ENCODE results near the gene FIGNL2.
"Not testable (repeated sequence)": the region's sequence is repeated elsewhere in the genome, so short reads cannot be mapped to it uniquely, and the experiment has no call there.

Gene FIGNL2

DNA sequence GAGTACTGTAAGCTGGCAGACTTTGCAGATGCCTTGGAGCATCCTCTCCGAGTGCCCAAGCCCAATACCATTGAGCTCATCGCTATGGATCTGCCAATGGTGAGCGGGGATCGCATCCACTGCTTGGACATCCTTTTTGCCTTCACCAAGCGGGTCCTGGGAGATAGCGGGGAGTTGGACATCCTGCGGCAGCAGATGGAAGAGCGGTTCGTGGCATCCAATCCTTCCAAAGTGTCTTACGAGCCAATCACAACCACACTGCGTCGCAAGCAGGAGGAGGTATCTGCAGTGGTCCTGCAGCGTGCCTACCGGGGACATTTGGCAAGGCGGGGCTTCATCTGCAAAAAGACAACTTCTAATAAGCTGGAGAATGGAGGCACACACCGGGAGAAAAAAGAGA lies 41.6 kb downstream of the FIGNL2 start:
- H3K4me1 ChIP-seq (ENCODE audit: control insufficient read depth in 2 of 2, insufficient read depth in 1 of 2, low read depth in 1 of 2, low read length in 2 of 2), result peaks cover 0 to 4% of the 10 kb centered on the region in 2 donors
- no peak overlapping the region for H3K14ac ChIP-seq (ENCODE audit: low read length)
- no peak overlapping the region for H3K18ac ChIP-seq (ENCODE audit: low read length)
- H2BK15ac ChIP-seq (ENCODE audit: low read length), result no peak overlapping the region
- H2BK120ac ChIP-seq (ENCODE audit: low read depth, low read length), result no peak overlapping the region
- no peaks in the 10 kb centered on the region for H3K79me1 ChIP-seq (ENCODE audit: low read depth, low read length)
- no peak overlapping the region for H3K23ac ChIP-seq (ENCODE audit: low read depth, low read length, poor library complexity)
- DNase-seq (ENCODE audit: low spot score), result no peak
- H2AFZ ChIP-seq (ENCODE audit: low read length), result no peak overlapping the region
- H2AK5ac ChIP-seq (ENCODE audit: low read depth, low read length), result no peak overlapping the region
- H4K91ac ChIP-seq (ENCODE audit: low read depth, low read length, poor library complexity), result no peak overlapping the region
- no peak overlapping the region for H4K8ac ChIP-seq (ENCODE audit: low read depth, low read length)
- H3K4ac ChIP-seq (ENCODE audit: low read length), result no peak overlapping the region
- H3K9me3 ChIP-seq (replicated peaks in 1 of 2; ENCODE audit: control insufficient read depth in 2 of 2, insufficient read depth in 1 of 2, low read depth in 1 of 2, low read length in 2 of 2), result no peaks in the 10 kb centered on the region
- peaks cover 2 to 36% of the 10 kb centered on the region in 2 donors for H3K36me3 ChIP-seq (replicated peaks in 1 of 2; ENCODE audit: control insufficient read depth in 2 of 2, insufficient read depth in 2 of 2, low read length in 2 of 2)
- no peak overlapping the region for H3K4me2 ChIP-seq (ENCODE audit: insufficient read depth, low read length, poor library complexity, severe bottlenecking)
- no peak overlapping the region for H3K4me3 ChIP-seq (ENCODE audit: low read length in 2 of 2)
- H2BK5ac ChIP-seq (ENCODE audit: low read length), result no peak overlapping the region
- H2BK12ac ChIP-seq (ENCODE audit: low read length), result no peak overlapping the region
- no peaks in the 10 kb centered on the region for H3K27me3 ChIP-seq (ENCODE audit: control insufficient read depth in 3 of 3, insufficient read depth in 3 of 3, low read depth in 1 of 3, low read length in 3 of 3)
- no peak overlapping the region for H3K9ac ChIP-seq (ENCODE audit: low read depth, low read length, poor library complexity)
- WGBS, 2 donors (ENCODE audit: extremely low coverage in 2 of 2, insufficient read length in 2 of 2, insufficient replicate concordance in 1 of 2), result no CpG with 5 or more reads among the region's 16 CpGs
- no peak overlapping the region for H3K27ac ChIP-seq (replicated peaks; ENCODE audit: low read length)

DNA sequence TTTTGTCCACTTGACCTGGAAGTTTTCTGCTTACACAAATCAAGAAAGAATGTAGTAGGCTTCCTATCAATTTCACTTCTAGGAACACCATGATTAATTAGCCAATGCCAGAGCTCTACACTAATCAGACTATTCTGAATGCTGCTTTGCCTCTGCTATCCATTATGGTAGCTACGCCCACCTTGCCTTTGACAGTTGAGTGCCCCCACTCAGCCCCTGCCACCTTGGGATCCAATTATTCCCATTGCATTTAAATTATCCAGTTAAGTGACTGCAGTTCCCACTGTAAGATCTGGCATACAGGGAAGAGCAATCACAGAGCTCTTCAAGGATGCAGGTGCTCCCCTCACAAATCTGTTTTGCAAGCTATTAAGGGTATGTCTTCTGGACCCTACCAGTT lies 47.5 kb downstream of the FIGNL2 start:
- H3K9ac ChIP-seq (ENCODE audit: low read depth, low read length, poor library complexity), result no peak overlapping the region
- H3K4me3 ChIP-seq (ENCODE audit: low read length in 2 of 2), result no peak overlapping the region
- H3K14ac ChIP-seq (ENCODE audit: low read length), result no peak overlapping the region
- H3K4ac ChIP-seq (ENCODE audit: low read length), result no peak overlapping the region
- H3K27me3 ChIP-seq (ENCODE audit: control insufficient read depth in 3 of 3, insufficient read depth in 3 of 3, low read depth in 1 of 3, low read length in 3 of 3), result no peaks in the 10 kb centered on the region
- DNase-seq (ENCODE audit: low spot score), result no peak
- WGBS, 2 donors (ENCODE audit: extremely low coverage in 2 of 2, insufficient read length in 2 of 2, insufficient replicate concordance in 1 of 2), result no CpG with 5 or more reads among the region's 1 CpG
- H3K79me1 ChIP-seq (ENCODE audit: low read depth, low read length), result no peaks in the 10 kb centered on the region
- no peak overlapping the region for H2BK5ac ChIP-seq (ENCODE audit: low read length)
- no peak overlapping the region for H2BK120ac ChIP-seq (ENCODE audit: low read depth, low read length)
- H3K4me1 ChIP-seq (ENCODE audit: control insufficient read depth in 2 of 2, insufficient read depth in 1 of 2, low read depth in 1 of 2, low read length in 2 of 2), result peaks cover 0 to 4% of the 10 kb centered on the region in 2 donors
- H3K4me2 ChIP-seq (ENCODE audit: insufficient read depth, low read length, poor library complexity, severe bottlenecking), result no peak overlapping the region
- H3K9me3 ChIP-seq (replicated peaks in 1 of 2; ENCODE audit: control insufficient read depth in 2 of 2, insufficient read depth in 1 of 2, low read depth in 1 of 2, low read length in 2 of 2), result no peaks in the 10 kb centered on the region
- H3K27ac ChIP-seq (replicated peaks; ENCODE audit: low read length), result no peak overlapping the region
- H2BK12ac ChIP-seq (ENCODE audit: low read length), result no peak overlapping the region
- peaks cover 0 to 42% of the 10 kb centered on the region in 2 donors for H3K36me3 ChIP-seq (replicated peaks in 1 of 2; ENCODE audit: control insufficient read depth in 2 of 2, insufficient read depth in 2 of 2, low read length in 2 of 2)
- H3K18ac ChIP-seq (ENCODE audit: low read length), result no peak overlapping the region
- H4K91ac ChIP-seq (ENCODE audit: low read depth, low read length, poor library complexity), result no peak overlapping the region
- no peak overlapping the region for H2AK5ac ChIP-seq (ENCODE audit: low read depth, low read length)
- H4K8ac ChIP-seq (ENCODE audit: low read depth, low read length), result no peak overlapping the region
- no peak overlapping the region for H2AFZ ChIP-seq (ENCODE audit: low read length)
- H2BK15ac ChIP-seq (ENCODE audit: low read length), result no peak overlapping the region
- H3K23ac ChIP-seq (ENCODE audit: low read depth, low read length, poor library complexity), result no peak overlapping the region

DNA sequence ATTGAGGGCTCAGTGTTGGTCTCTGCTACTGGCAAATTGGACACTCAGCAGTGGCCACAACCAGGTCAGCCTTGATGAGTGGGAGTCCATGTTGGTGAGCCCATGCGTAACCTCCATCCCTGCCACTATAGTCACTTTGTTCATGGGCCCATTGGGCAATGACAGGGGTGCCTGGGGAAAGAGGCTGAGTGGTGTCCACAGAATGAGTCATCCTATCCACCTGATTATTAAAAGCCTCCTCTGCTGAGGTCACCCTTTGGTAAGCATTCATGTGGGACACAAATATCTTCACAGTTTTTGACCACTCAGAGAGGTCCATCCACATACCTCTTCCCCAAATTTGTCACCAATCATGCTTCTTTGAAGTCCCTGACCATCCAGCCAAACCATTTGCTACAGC lies 50.0 kb downstream of the FIGNL2 start:
- Histone ChIP-seq H2BK15ac (ENCODE audit: low read length) (no peak overlapping the region), H3K9me3 (replicated peaks in 1 of 2; ENCODE audit: control insufficient read depth in 2 of 2, insufficient read depth in 1 of 2, low read depth in 1 of 2, low read length in 2 of 2) (no peaks in the 10 kb centered on the region), H3K18ac (ENCODE audit: low read length) (no peak overlapping the region), H4K8ac (ENCODE audit: low read depth, low read length) (no peak overlapping the region), H3K4me3 (ENCODE audit: low read length in 2 of 2) (no peak overlapping the region), H3K4me2 (ENCODE audit: insufficient read depth, low read length, poor library complexity, severe bottlenecking) (no peak overlapping the region), H2BK12ac (ENCODE audit: low read length) (no peak overlapping the region), H3K14ac (ENCODE audit: low read length) (no peak overlapping the region), H3K4ac (ENCODE audit: low read length) (no peak overlapping the region), H3K79me1 (ENCODE audit: low read depth, low read length) (no peaks in the 10 kb centered on the region), H3K4me1 (ENCODE audit: control insufficient read depth in 2 of 2, insufficient read depth in 1 of 2, low read depth in 1 of 2, low read length in 2 of 2) (peaks cover 0 to 4% of the 10 kb centered on the region in 2 donors), H2AK5ac (ENCODE audit: low read depth, low read length) (no peak overlapping the region), H3K23ac (ENCODE audit: low read depth, low read length, poor library complexity) (no peak overlapping the region), H2BK120ac (ENCODE audit: low read depth, low read length) (no peak overlapping the region), H4K91ac (ENCODE audit: low read depth, low read length, poor library complexity) (no peak overlapping the region), H3K36me3 (replicated peaks in 1 of 2; ENCODE audit: control insufficient read depth in 2 of 2, insufficient read depth in 2 of 2, low read length in 2 of 2) (peaks cover 0 to 60% of the 10 kb centered on the region in 2 donors), H3K27ac (replicated peaks; ENCODE audit: low read length) (no peak overlapping the region), H2AFZ (ENCODE audit: low read length) (no peak overlapping the region), H2BK5ac (ENCODE audit: low read length) (no peak overlapping the region), H3K9ac (ENCODE audit: low read depth, low read length, poor library complexity) (no peak overlapping the region), H3K27me3 (ENCODE audit: control insufficient read depth in 3 of 3, insufficient read depth in 3 of 3, low read depth in 1 of 3, low read length in 3 of 3) (no peaks in the 10 kb centered on the region)
- DNase-seq (ENCODE audit: low spot score), result no peak
- no CpG with 5 or more reads among the region's 1 CpG for WGBS, 2 donors (ENCODE audit: extremely low coverage in 2 of 2, insufficient read length in 2 of 2, insufficient replicate concordance in 1 of 2)

DNA sequence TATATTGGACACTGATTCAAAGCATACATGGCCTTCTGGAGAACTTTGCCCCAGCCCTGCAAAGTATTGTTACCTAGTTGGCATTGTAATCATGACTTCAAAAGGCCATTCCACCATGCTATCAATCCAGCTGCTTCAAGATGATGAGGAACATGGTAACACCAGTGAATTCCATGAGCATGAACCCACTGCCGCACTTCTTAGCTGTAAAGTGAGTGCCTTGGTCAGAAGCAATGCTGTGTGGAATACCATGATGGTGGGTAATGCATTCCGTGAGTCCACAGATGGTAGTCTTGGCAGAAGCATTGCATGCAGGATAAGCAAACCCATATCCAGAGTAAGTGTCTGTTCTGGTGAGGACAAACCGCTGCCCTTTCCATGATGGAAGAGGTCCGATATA lies 50.5 kb downstream of the FIGNL2 start:
- not testable (repeated sequence) for H4K8ac ChIP-seq (ENCODE audit: low read depth, low read length)
- WGBS, 2 donors (ENCODE audit: extremely low coverage in 2 of 2, insufficient read length in 2 of 2, insufficient replicate concordance in 1 of 2), result no CpG with 5 or more reads among the region's 4 CpGs

More for the DNA sequence above, 50.5 kb downstream of the FIGNL2 start:
- not testable (repeated sequence) for H2BK5ac ChIP-seq (ENCODE audit: low read length); H3K23ac ChIP-seq (ENCODE audit: low read depth, low read length, poor library complexity); H2BK15ac ChIP-seq (ENCODE audit: low read length); H3K27me3 ChIP-seq (ENCODE audit: control insufficient read depth in 3 of 3, insufficient read depth in 3 of 3, low read depth in 1 of 3, low read length in 3 of 3); H2AK5ac ChIP-seq (ENCODE audit: low read depth, low read length); DNase-seq (ENCODE audit: low spot score); H3K4ac ChIP-seq (ENCODE audit: low read length); H3K14ac ChIP-seq (ENCODE audit: low read length); H3K27ac ChIP-seq (replicated peaks; ENCODE audit: low read length); H3K9me3 ChIP-seq (replicated peaks in 1 of 2; ENCODE audit: control insufficient read depth in 2 of 2, insufficient read depth in 1 of 2, low read depth in 1 of 2, low read length in 2 of 2); H2BK12ac ChIP-seq (ENCODE audit: low read length); H3K4me2 ChIP-seq (ENCODE audit: insufficient read depth, low read length, poor library complexity, severe bottlenecking); H2BK120ac ChIP-seq (ENCODE audit: low read depth, low read length); H3K4me1 ChIP-seq (ENCODE audit: control insufficient read depth in 2 of 2, insufficient read depth in 1 of 2, low read depth in 1 of 2, low read length in 2 of 2); H4K91ac ChIP-seq (ENCODE audit: low read depth, low read length, poor library complexity); H3K9ac ChIP-seq (ENCODE audit: low read depth, low read length, poor library complexity); H3K79me1 ChIP-seq (ENCODE audit: low read depth, low read length); H3K18ac ChIP-seq (ENCODE audit: low read length); H2AFZ ChIP-seq (ENCODE audit: low read length); H3K4me3 ChIP-seq (ENCODE audit: low read length in 2 of 2)
- H3K36me3 ChIP-seq (replicated peaks in 1 of 2; ENCODE audit: control insufficient read depth in 2 of 2, insufficient read depth in 2 of 2, low read length in 2 of 2), result peaks cover 0 to 62% of the 10 kb centered on the region in 2 donors
